HEK293 (cell line): Measurements from ENCODE around the gene CMBL.
"Not testable (repeated sequence)": the region's sequence is repeated elsewhere in the genome, so short reads cannot be mapped to it uniquely, and the experiment has no call there.

Experiments used
- CTCF ChIA-PET: fragments of 350-600 bp; formaldehyde crosslinking; extraction: SDS; loops from one replicate; lab custom pipeline; 2021; ENCODE audit warnings: antibody characterized with exemption; lab: Yijun Ruan, JAX
- POLR2A ChIA-PET: fragments of 300-600 bp; formaldehyde crosslinking; extraction: SDS; loops from one replicate; lab custom pipeline; 2020; ENCODE audit warnings: antibody characterized with exemption, inconsistent platforms; lab: Yijun Ruan, JAX
- H3K27ac ChIP-seq: fragments of 200-500 bp; sonication (Bioruptor generic); 2 replicates; pipeline ENCODE4 v1.5.1; 2014; ENCODE audit warnings: low read depth, low read length, control low read depth, inconsistent platforms; ENCODE audit errors: extremely low read depth
- H3K36me3 ChIP-seq, 2 experiments: fragments of 200-500 bp in 1 of 2; sonication (Bioruptor generic) in 1 of 2; 1 replicate in 1 of 2; 2 replicates in 1 of 2; pipeline ENCODE4 v1.5.1; 2014 to 2017; ENCODE audit warnings: inconsistent platforms in 2 of 2, low read length in 2 of 2; ENCODE audit not compliant: control insufficient read depth in 2 of 2, insufficient read depth in 1 of 2
- H3K4me1 ChIP-seq: fragments of 200-500 bp; sonication (Bioruptor generic); 2 replicates; pipeline ENCODE4 v1.5.1; 2014; ENCODE audit warnings: mild to moderate bottlenecking, low read length, inconsistent platforms; ENCODE audit not compliant: control insufficient read depth, insufficient read depth
- H3K4me3 ChIP-seq: 2 replicates; pipeline ENCODE4 v1.5.1; 2011; ENCODE audit warnings: low read depth, mild to moderate bottlenecking, control low read depth, low read length, moderate library complexity
- H3K9me3 ChIP-seq: fragments of 200-500 bp; sonication (Bioruptor generic); 2 replicates; pipeline ENCODE4 v1.5.1; 2014; ENCODE audit warnings: low read depth, low read length, inconsistent platforms; ENCODE audit not compliant: control insufficient read depth, insufficient read depth
- EGR2 ChIP-seq: fragments of 450-650 bp; formaldehyde crosslinking; IDR thresholded peaks from 2 replicates; pipeline ENCODE4 v1.5.1; 2016; ENCODE audit warnings: low read depth, missing biosample characterization, missing genetic modification characterization
- ELK4 ChIP-seq: IDR thresholded peaks from 2 replicates; pipeline ENCODE4 v1.6.1; 2011; ENCODE audit warnings: mild to moderate bottlenecking, low read depth, low read length, borderline replicate concordance
- IKZF3 ChIP-seq: fragments of 450-650 bp; IDR thresholded peaks from 2 replicates; pipeline ENCODE4 v1.5.0; 2018; ENCODE audit warnings: missing biosample characterization, mild to moderate bottlenecking, missing genetic modification characterization, moderate library complexity
- PRDM1 ChIP-seq: fragments of 450-650 bp; formaldehyde crosslinking; IDR thresholded peaks from 2 replicates; pipeline ENCODE4; 2016; ENCODE audit warnings: missing biosample characterization, missing genetic modification characterization
- PRDM10 ChIP-seq: fragments of 450-650 bp; formaldehyde crosslinking; IDR thresholded peaks from 2 replicates; pipeline ENCODE4 v1.5.1; 2016; ENCODE audit warnings: missing biosample characterization, missing genetic modification characterization
- PRDM6 ChIP-seq: fragments of 450-650 bp; formaldehyde crosslinking; IDR thresholded peaks from 2 replicates; pipeline ENCODE4 v1.5.1; 2017; ENCODE audit warnings: missing biosample characterization, missing genetic modification characterization
- SP7 ChIP-seq: fragments of 450-650 bp; formaldehyde crosslinking; IDR thresholded peaks from 2 replicates; pipeline ENCODE4 v1.5.1; 2016; ENCODE audit warnings: missing biosample characterization, missing genetic modification characterization
- TRIM28 ChIP-seq: IDR thresholded peaks from 2 replicates; pipeline ENCODE4 v1.6.1; 2011; ENCODE audit warnings: low read length, control low read depth, borderline replicate concordance
- ZBTB8A ChIP-seq: fragments of 450-650 bp; formaldehyde crosslinking; IDR thresholded peaks from 2 replicates; pipeline ENCODE4 v1.5.1; 2016; ENCODE audit warnings: missing biosample characterization, missing genetic modification characterization
- ZIC2 ChIP-seq: fragments of 450-650 bp; formaldehyde crosslinking; IDR thresholded peaks from 2 replicates; pipeline ENCODE4 v1.5.1; 2016; ENCODE audit warnings: missing biosample characterization, missing genetic modification characterization
- ZNF146 ChIP-seq: fragments of 450-650 bp; formaldehyde crosslinking; IDR thresholded peaks from 2 replicates; pipeline ENCODE4 v1.5.1; 2016; ENCODE audit warnings: missing biosample characterization, missing genetic modification characterization
- ZNF2 ChIP-seq: fragments of 450-650 bp; formaldehyde crosslinking; IDR thresholded peaks from 2 replicates; pipeline ENCODE4 v1.5.1; 2016; ENCODE audit warnings: missing biosample characterization, missing genetic modification characterization
- ZNF335 ChIP-seq: fragments of 450-650 bp; formaldehyde crosslinking; conservative IDR thresholded peaks from 2 replicates; pipeline ENCODE4 v1.5.1; 2016; ENCODE audit warnings: missing biosample characterization, missing genetic modification characterization
- ZNF354C ChIP-seq: fragments of 450-650 bp; formaldehyde crosslinking; IDR thresholded peaks from 2 replicates; pipeline ENCODE4 v1.5.1; 2016; ENCODE audit warnings: missing biosample characterization, missing genetic modification characterization, low read depth, borderline replicate concordance
- ZNF366 ChIP-seq: fragments of 450-650 bp; formaldehyde crosslinking; conservative IDR thresholded peaks from 2 replicates; pipeline ENCODE4 v1.5.1; 2016; ENCODE audit warnings: missing biosample characterization, missing genetic modification characterization
- ZNF629 ChIP-seq: fragments of 450-650 bp; formaldehyde crosslinking; IDR thresholded peaks from 2 replicates; pipeline ENCODE4 v1.5.1; 2017; ENCODE audit warnings: missing biosample characterization, missing genetic modification characterization

CMBL gene

GRCh38 chr5:10310835-10311570, 3.3 kb upstream of the CMBL start:
- H3K4me1 ChIP-seq, H3K27ac ChIP-seq, H3K4me3 ChIP-seq, H3K36me3 ChIP-seq, H3K9me3 ChIP-seq: not testable (repeated sequence)
- ChIA-PET CTCF (interaction anchor here (0.7 to 1.8 kb wide), 5 partner anchors 13 to 422 kb away, joined by 3 to 6 read pairs (median 3); no protein-coding TSS in a partner anchor), POLR2A (interaction anchor here (0.9 kb wide), 1 partner anchor 42 kb away, joined by 6 read pairs; the partner anchor contains the start of gene MARCHF6)
- TF ChIP-seq PRDM1: 0 out of 2 replicates have a peak, but pooled peaks have one; percentile 2

- CTCF ChIA-PET: interaction anchor here (0.7 to 1.8 kb wide), 5 partner anchors 14 to 422 kb away, joined by 3 to 6 read pairs (median 4); no protein-coding TSS in a partner anchor
- POLR2A ChIA-PET: interaction anchor here (0.6 to 0.9 kb wide), 2 partner anchors 19 to 43 kb away, joined by 4 to 6 read pairs; partner anchors contain the start of gene MARCHF6
- H3K36me3 ChIP-seq: no peaks in the 10 kb centered on the region
- H3K27ac ChIP-seq: no peak overlapping the region; the same call in 1 of the 2 replicates
- no peaks in the 10 kb centered on the region for H3K9me3 ChIP-seq
- H3K4me3 ChIP-seq: no peak overlapping the region
- peaks cover 7% of the 10 kb centered on the region; the same call in 1 of the 2 replicates for H3K4me1 ChIP-seq
- TF ChIP-seq PRDM1 (peak; percentile 89), ZNF354C (tag by site-specific recombination) (no peak), SP7 (peak; percentile 62), ELK4 (no peak), EGR2 (tag by site-specific recombination) (no peak), ZNF2 (tag by site-specific recombination) (0 out of 2 replicates have a peak, but pooled peaks have one; percentile 45), PRDM10 (0 out of 2 replicates have a peak, but pooled peaks have one; percentile 39), PRDM6 (tag by site-specific recombination) (peak; percentile 95), ZNF335 (0 out of 2 replicates have a peak, but pooled peaks have one; percentile 27), ZNF146 (no peak), ZNF366 (peak; percentile 70), TRIM28 (peak; percentile 45; the same call in 1 of the 2 replicates), ZIC2 (tag by site-specific recombination) (peak; percentile 38; the same call in 1 of the 2 replicates), ZNF629 (peak; percentile 79), IKZF3 (tag by site-specific recombination) (peak; percentile 42; the same call in 1 of the 2 replicates), ZBTB8A (tag by site-specific recombination) (peak; percentile 17; the same call in 1 of the 2 replicates)
Measured at GRCh38 chr5:10310066-10310779, 2.5 kb upstream of the CMBL start.
